Kidney (tissue), 14 donors: ENCODE data around the gene KCNT1. TPM values are rescaled to one million over a fixed set of nuclear protein-coding genes. Genes with fewer than 3 reads are reported as not detected.

Experiments used
- DNase-seq, 5 donors: peaks; one replicate each; pipeline ENCODE4 v3.0.0-alpha.2; 2013 to 2020
- FAIRE-seq: peaks from 2 replicates; lab custom pipeline; 2012; peaks lifted over from hg19 to GRCh38; lab: Jason Lieb, UNC
- H3K27ac ChIP-seq, 2 donors: one replicate each; pipeline ENCODE4 v1.7.0; 2013; ENCODE audit warnings: low read depth in 2 of 2, low read length in 2 of 2, inconsistent platforms in 1 of 2
- H3K27me3 ChIP-seq: one replicate; pipeline ENCODE4 v1.7.1; 2013; ENCODE audit warnings: low read length, inconsistent platforms; ENCODE audit not compliant: control insufficient read depth, insufficient read depth
- H3K36me3 ChIP-seq, 3 donors: one replicate each; pipeline versions ENCODE4 v1.7.0 to v1.7.1; 2013; ENCODE audit warnings: low read length in 3 of 3, control low read depth in 1 of 3, inconsistent platforms in 1 of 3; ENCODE audit not compliant: insufficient read depth in 3 of 3, control insufficient read depth in 2 of 3
- H3K4me1 ChIP-seq, 3 donors: one replicate each; pipeline versions ENCODE4 v1.7.0 to v1.7.1; 2013; ENCODE audit warnings: low read length in 3 of 3, inconsistent platforms in 1 of 3, low read depth in 1 of 3; ENCODE audit not compliant: control insufficient read depth in 2 of 3, insufficient read depth in 2 of 3
- H3K4me3 ChIP-seq, 3 donors: one replicate each; pipeline versions ENCODE4 v1.7.0 to v1.8.1; 2013; ENCODE audit warnings: low read length in 3 of 3, control low read depth in 1 of 3, inconsistent platforms in 1 of 3
- H3K9ac ChIP-seq, 3 donors: one replicate each; pipeline versions ENCODE4 v1.7.0 to v1.7.1; 2013; ENCODE audit warnings: low read length in 3 of 3, control low read depth in 1 of 3, inconsistent platforms in 1 of 3
- H3K9me3 ChIP-seq, 3 donors: one replicate each; pipeline versions ENCODE4 v1.7.0 to v1.7.1; 2013; ENCODE audit warnings: low read length in 3 of 3, control low read depth in 1 of 3, inconsistent platforms in 1 of 3; ENCODE audit not compliant: control insufficient read depth in 2 of 3, insufficient read depth in 1 of 3
- intact Hi-C: fragments of 100-400 bp; cut with DNase I; formaldehyde crosslinking; loops from one replicate; pipeline ENCODE4 v1.11.1; 2022
- polyA plus RNA-seq: library from polyadenylated mRNA; stranded (reverse); fragments of 350-450 nt; fragmentation: Illumina TruSeq; extraction: RNeasy Lipid Tissue Mini Kit (QIAGEN cat#74804); gene quantifications from one replicate; pipeline ENCODE4 v1.2.3, GENCODE V29; 2014; ENCODE audit warnings: low read depth, low replicate concordance; ENCODE audit not compliant: insufficient read depth
- total RNA-seq: library from RNA; stranded (reverse); fragmentation: NEBNext Ultra II Directional; extraction: Animal tissue kit (Norgen Biotek cat#: 25700); gene quantifications from one replicate; pipeline ENCODE4 v1.2.1, GENCODE V29; 2021
- TF ChIP-seq, protein P1 (sequence below): IDR thresholded peaks from 3 replicates; pipeline ENCODE4 v1.5.1; 2012; ENCODE audit warnings: mild to moderate bottlenecking, moderate library complexity, borderline replicate concordance; ENCODE audit not compliant: insufficient read depth; ENCODE audit errors: extremely low read depth
- donor health status: control.
- donor health status: control.
- donor health status: control.
- donor health status: control.
- donor health status: control.
- donor health status: DM: yes; HTN: yes; CAD: no.
- donor health status: Normal renal cell carcinoma (clear cell type).

The KCNT1 gene
- total and polyA plus RNA-seq, 2 donors from 2014 or later, result 0.15 TPM; not detected in 1

GRCh38 chr9:135707252-135708138, 5.5 kb downstream of the KCNT1 start:
- intact Hi-C loops, result no loop called here
- TF ChIP-seq, protein P1, sequence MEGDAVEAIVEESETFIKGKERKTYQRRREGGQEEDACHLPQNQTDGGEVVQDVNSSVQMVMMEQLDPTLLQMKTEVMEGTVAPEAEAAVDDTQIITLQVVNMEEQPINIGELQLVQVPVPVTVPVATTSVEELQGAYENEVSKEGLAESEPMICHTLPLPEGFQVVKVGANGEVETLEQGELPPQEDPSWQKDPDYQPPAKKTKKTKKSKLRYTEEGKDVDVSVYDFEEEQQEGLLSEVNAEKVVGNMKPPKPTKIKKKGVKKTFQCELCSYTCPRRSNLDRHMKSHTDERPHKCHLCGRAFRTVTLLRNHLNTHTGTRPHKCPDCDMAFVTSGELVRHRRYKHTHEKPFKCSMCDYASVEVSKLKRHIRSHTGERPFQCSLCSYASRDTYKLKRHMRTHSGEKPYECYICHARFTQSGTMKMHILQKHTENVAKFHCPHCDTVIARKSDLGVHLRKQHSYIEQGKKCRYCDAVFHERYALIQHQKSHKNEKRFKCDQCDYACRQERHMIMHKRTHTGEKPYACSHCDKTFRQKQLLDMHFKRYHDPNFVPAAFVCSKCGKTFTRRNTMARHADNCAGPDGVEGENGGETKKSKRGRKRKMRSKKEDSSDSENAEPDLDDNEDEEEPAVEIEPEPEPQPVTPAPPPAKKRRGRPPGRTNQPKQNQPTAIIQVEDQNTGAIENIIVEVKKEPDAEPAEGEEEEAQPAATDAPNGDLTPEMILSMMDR, result no peak
- FAIRE-seq (no peak), DNase-seq (no peak)
- Histone ChIP-seq H3K27me3 (peaks cover 2% of the 10 kb centered on the region), H3K9me3 (no peaks in the 10 kb centered on the region), H3K4me3 (no peak overlapping the region), H3K9ac (no peak overlapping the region), H3K27ac (no peak overlapping the region), H3K36me3 (no peaks in the 10 kb centered on the region), H3K4me1 (no peaks in the 10 kb centered on the region)

DNA sequence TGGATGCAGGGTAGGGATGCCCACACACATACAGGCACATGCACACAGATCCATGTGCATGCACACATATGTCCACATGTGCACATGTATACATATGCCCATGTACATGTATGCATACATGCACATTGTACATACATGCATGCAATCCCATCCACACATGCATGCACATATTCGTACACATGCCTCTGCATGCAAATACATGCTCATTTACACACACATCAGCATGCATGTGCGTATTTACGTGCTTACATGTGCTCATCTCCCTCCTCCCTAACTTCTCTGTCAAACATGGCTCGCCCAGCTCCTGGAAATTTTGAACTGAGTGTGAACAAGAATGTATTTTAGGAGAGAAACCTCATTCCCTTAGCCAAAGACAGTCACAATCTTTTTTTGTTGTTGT, 6.2 kb downstream of the KCNT1 start:
- Histone ChIP-seq H3K9me3 (no peaks in the 10 kb centered on the region), H3K27ac (no peak overlapping the region), H3K4me1 (no peaks in the 10 kb centered on the region), H3K27me3 (no peaks in the 10 kb centered on the region), H3K4me3 (no peak overlapping the region), H3K9ac (no peak overlapping the region), H3K36me3 (no peaks in the 10 kb centered on the region)
- FAIRE-seq (no peak), DNase-seq (no peak)
- TF ChIP-seq, protein P1, result no peak
- intact Hi-C loops, result no loop called here

GRCh38 chr9:135711391-135711790, 9.4 kb downstream of the KCNT1 start:
- no peak overlapping the region for H3K4me3 ChIP-seq
- no peaks in the 10 kb centered on the region for H3K9me3 ChIP-seq
- H3K9ac ChIP-seq, result no peak overlapping the region
- TF ChIP-seq, protein P1, result no peak
- H3K4me1 ChIP-seq, result no peaks in the 10 kb centered on the region
- no peaks in the 10 kb centered on the region for H3K36me3 ChIP-seq
- FAIRE-seq, result no peak
- no peak overlapping the region for H3K27ac ChIP-seq
- H3K27me3 ChIP-seq, result no peaks in the 10 kb centered on the region
- DNase-seq, result no peak
- intact Hi-C loops, result no loop called here

DNA sequence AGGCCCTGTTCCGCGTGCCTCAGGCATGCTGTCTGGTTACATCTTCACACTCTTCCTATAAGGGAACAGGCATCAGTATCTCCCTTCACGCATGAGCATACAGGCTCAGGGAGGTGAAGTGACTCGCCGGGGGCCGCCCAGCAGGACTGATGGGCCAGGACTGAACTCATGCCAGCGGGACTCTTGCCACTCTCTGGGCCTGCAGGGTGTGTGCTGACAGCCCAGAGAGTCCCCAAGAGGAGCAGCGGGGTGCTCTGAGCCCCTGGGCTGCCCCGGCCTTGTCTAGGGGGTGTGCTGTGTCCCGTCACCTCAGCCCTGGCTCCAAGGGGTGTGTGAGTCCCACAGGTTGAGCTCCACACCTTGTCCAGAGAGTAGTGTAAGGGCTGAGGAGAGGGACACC, 9.9 kb downstream of the KCNT1 start:
- no peak for FAIRE-seq

More for the DNA sequence above, 9.9 kb downstream of the KCNT1 start:
- H3K27ac ChIP-seq, result no peak overlapping the region
- TF ChIP-seq, protein P1, result no peak
- H3K36me3 ChIP-seq, result no peaks in the 10 kb centered on the region
- no peak for DNase-seq
- H3K4me1 ChIP-seq, result no peaks in the 10 kb centered on the region
- no peaks in the 10 kb centered on the region for H3K9me3 ChIP-seq
- intact Hi-C loops, result no loop called here
- no peaks in the 10 kb centered on the region for H3K27me3 ChIP-seq
- H3K9ac ChIP-seq, result no peak overlapping the region
- H3K4me3 ChIP-seq, result no peak overlapping the region
